Duodenal mucosa (tissue), 2 donors: ENCODE data around the gene LRCH1.

Experiments
- H3K27ac ChIP-seq: one replicate; pipeline ENCODE4 v1.7.0; 2013; ENCODE audit warnings: low read depth, low read length
- H3K27me3 ChIP-seq, 2 donors: one replicate each; pipeline ENCODE4 v1.7.0; 2013; ENCODE audit warnings: low read length in 2 of 2, control low read depth in 1 of 2; ENCODE audit not compliant: insufficient read depth in 2 of 2, control insufficient read depth in 1 of 2
- H3K36me3 ChIP-seq, 2 donors: one replicate each; pipeline ENCODE4 v1.7.0; 2013; ENCODE audit warnings: low read length in 2 of 2, control low read depth in 1 of 2; ENCODE audit not compliant: insufficient read depth in 2 of 2, control insufficient read depth in 1 of 2
- H3K4me1 ChIP-seq, 2 donors: one replicate each; pipeline ENCODE4 v1.7.0; 2013; ENCODE audit warnings: low read length in 2 of 2, control low read depth in 1 of 2; ENCODE audit not compliant: insufficient read depth in 2 of 2, control insufficient read depth in 1 of 2
- H3K4me3 ChIP-seq, 2 donors: one replicate each; pipeline ENCODE4 v1.7.0; 2013; ENCODE audit warnings: low read length in 2 of 2, low read depth in 1 of 2
- H3K9ac ChIP-seq, 2 donors: one replicate each; pipeline ENCODE4 v1.7.0; 2013; ENCODE audit warnings: low read length in 2 of 2, low read depth in 1 of 2
- H3K9me3 ChIP-seq, 2 donors: one replicate each; pipeline ENCODE4 v1.7.0; 2013; ENCODE audit warnings: low read length in 2 of 2, control low read depth in 1 of 2; ENCODE audit not compliant: control insufficient read depth in 1 of 2

The LRCH1 gene

GRCh38 chr13:46571909-46572595 is 19.1 kb downstream of the LRCH1 start:
- H3K36me3 ChIP-seq: no peaks in the 10 kb centered on the region
- H3K27ac ChIP-seq: no peak overlapping the region
- no peaks in the 10 kb centered on the region for H3K27me3 ChIP-seq
- H3K9ac ChIP-seq: no peak overlapping the region
- no peaks in the 10 kb centered on the region for H3K9me3 ChIP-seq
- H3K4me1 ChIP-seq: peaks cover 5 to 10% of the 10 kb centered on the region in 2 donors
- H3K4me3 ChIP-seq: no peak overlapping the region

- no peaks in the 10 kb centered on the region for H3K9me3 ChIP-seq
- H3K4me3 ChIP-seq: no peak overlapping the region
- no peaks in the 10 kb centered on the region for H3K27me3 ChIP-seq
- H3K9ac ChIP-seq: no peak overlapping the region
- H3K27ac ChIP-seq: no peak overlapping the region
- no peaks in the 10 kb centered on the region for H3K36me3 ChIP-seq
- peaks cover 11 to 12% of the 10 kb centered on the region in 2 donors for H3K4me1 ChIP-seq
Measured at GRCh38 chr13:46572752-46573431, 19.9 kb downstream of the LRCH1 start.

GRCh38 chr13:46575301-46575771 is 22.4 kb downstream of the LRCH1 start:
- Histone ChIP-seq H3K36me3 (no peaks in the 10 kb centered on the region), H3K9me3 (no peaks in the 10 kb centered on the region), H3K9ac (no peak overlapping the region), H3K4me1 (peaks cover 13 to 19% of the 10 kb centered on the region in 2 donors), H3K4me3 (no peak overlapping the region), H3K27ac (no peak overlapping the region), H3K27me3 (no peaks in the 10 kb centered on the region)

GRCh38 chr13:46575818-46576221 is 22.9 kb downstream of the LRCH1 start:
- Histone ChIP-seq H3K27ac (no peak overlapping the region), H3K4me3 (no peak overlapping the region), H3K4me1 (peaks cover 13 to 19% of the 10 kb centered on the region in 2 donors), H3K27me3 (no peaks in the 10 kb centered on the region), H3K9ac (no peak overlapping the region), H3K9me3 (no peaks in the 10 kb centered on the region), H3K36me3 (no peaks in the 10 kb centered on the region)

- H3K4me3 ChIP-seq: no peak overlapping the region
- peaks cover 7 to 15% of the 10 kb centered on the region in 2 donors for H3K4me1 ChIP-seq
- no peak overlapping the region for H3K27ac ChIP-seq
- no peaks in the 10 kb centered on the region for H3K9me3 ChIP-seq
- no peaks in the 10 kb centered on the region for H3K36me3 ChIP-seq
- H3K9ac ChIP-seq: no peak overlapping the region
- H3K27me3 ChIP-seq: no peaks in the 10 kb centered on the region
Measured at GRCh38 chr13:46576762-46577161, 23.8 kb downstream of the LRCH1 start.

GRCh38 chr13:46577696-46578589 is 25.0 kb downstream of the LRCH1 start:
- no peak overlapping the region for H3K4me3 ChIP-seq
- no peaks in the 10 kb centered on the region for H3K27me3 ChIP-seq
- no peak overlapping the region for H3K9ac ChIP-seq
- no peaks in the 10 kb centered on the region for H3K9me3 ChIP-seq
- H3K4me1 ChIP-seq: peaks cover 9 to 19% of the 10 kb centered on the region in 2 donors
- H3K36me3 ChIP-seq: no peaks in the 10 kb centered on the region
- H3K27ac ChIP-seq: no peak overlapping the region

GRCh38 chr13:46578590-46578975 is 25.6 kb downstream of the LRCH1 start:
- no peaks in the 10 kb centered on the region for H3K9me3 ChIP-seq
- no peak overlapping the region for H3K4me3 ChIP-seq
- peaks cover 14 to 21% of the 10 kb centered on the region in 2 donors for H3K4me1 ChIP-seq
- no peak overlapping the region for H3K9ac ChIP-seq
- no peaks in the 10 kb centered on the region for H3K36me3 ChIP-seq
- no peaks in the 10 kb centered on the region for H3K27me3 ChIP-seq
- no peak overlapping the region for H3K27ac ChIP-seq

GRCh38 chr13:46580362-46580839 is 27.4 kb downstream of the LRCH1 start:
- H3K27ac ChIP-seq: no peak overlapping the region
- no peak overlapping the region for H3K9ac ChIP-seq
- no peaks in the 10 kb centered on the region for H3K9me3 ChIP-seq
- H3K4me3 ChIP-seq: no peak overlapping the region
- no peaks in the 10 kb centered on the region for H3K27me3 ChIP-seq
- peaks cover 26 to 31% of the 10 kb centered on the region in 2 donors for H3K4me1 ChIP-seq
- H3K36me3 ChIP-seq: no peaks in the 10 kb centered on the region

- Histone ChIP-seq H3K4me1 (peaks cover 35 to 43% of the 10 kb centered on the region in 2 donors), H3K36me3 (no peaks in the 10 kb centered on the region), H3K9me3 (no peaks in the 10 kb centered on the region), H3K27me3 (no peaks in the 10 kb centered on the region), H3K9ac (no peak overlapping the region), H3K4me3 (no peak overlapping the region), H3K27ac (no peak overlapping the region)
Measured at GRCh38 chr13:46582190-46582589, 29.2 kb downstream of the LRCH1 start.
